ENCODE results near the gene C10orf71. TPM values are rescaled to one million over a fixed set of nuclear protein-coding genes. Genes with fewer than 3 reads are reported as not detected.

The C10orf71 gene
- total and polyA plus RNA-seq, 2 of the 8 experiments (the other 6 are each of a cell fraction or from before 2014, with no cell fraction given): not detected

- FAIRE-seq (no peak), DNase-seq (ENCODE audit: low read depth in 1 of 2, low spot score in 2 of 2) (no peak)
- no peak overlapping the region for H2BK120ac ChIP-seq (replicated peaks; ENCODE audit: low read depth, low read length)
- no peaks in the 10 kb centered on the region for H3K36me3 ChIP-seq (ENCODE audit: control insufficient read depth in 2 of 4, insufficient read depth in 4 of 4, low read length in 3 of 4)
- no peak overlapping the region for H2AFZ ChIP-seq (ENCODE audit: low read length)
- H3K56ac ChIP-seq (replicated peaks; ENCODE audit: insufficient read length, low read depth, low read length): no peak overlapping the region
- H2AK5ac ChIP-seq (ENCODE audit: low read depth, low read length): no peak overlapping the region
- no peak overlapping the region for H2BK15ac ChIP-seq (ENCODE audit: low read length)
- CTCF ChIA-PET (ENCODE audit: partially characterized antibody): interaction anchor here (1.9 to 2.5 kb wide), 3 partner anchors 9 to 16 kb away, joined by 5 to 18 read pairs (median 6); no protein-coding TSS in a partner anchor
- H3K9ac ChIP-seq (replicated peaks in 1 of 4; ENCODE audit: extremely low read depth in 1 of 4, low read depth in 3 of 4, low read length in 3 of 4): no peak overlapping the region
- no peaks in the 10 kb centered on the region for H3K79me2 ChIP-seq (ENCODE audit: control insufficient read depth in 1 of 2, insufficient read depth in 2 of 2, low read length in 2 of 2)
- no peak overlapping the region for H3K23ac ChIP-seq (ENCODE audit: insufficient read length)
- no peak overlapping the region for H3K27ac ChIP-seq (ENCODE audit: low read depth, low read length)
- H3K18ac ChIP-seq (ENCODE audit: extremely low read depth, low read length): no peak overlapping the region
- H2BK5ac ChIP-seq (ENCODE audit: low read depth, low read length): no peak overlapping the region
- no peaks in the 10 kb centered on the region; a peak in 2 of 7 replicates for H3K27me3 ChIP-seq (replicated peaks in 1 of 4; ENCODE audit: control insufficient read depth in 3 of 4, extremely low read depth in 1 of 4, insufficient read depth in 3 of 4, low read length in 3 of 4)
- no peak overlapping the region for H2BK12ac ChIP-seq (ENCODE audit: low read depth, low read length)
- H3K4me2 ChIP-seq (ENCODE audit: insufficient read depth in 1 of 2, low read depth in 2 of 2, low read length in 2 of 2): no peak overlapping the region
- H4K5ac ChIP-seq (ENCODE audit: insufficient read length, low read depth, low read length): no peak overlapping the region
- H3K4me3 ChIP-seq (ENCODE audit: extremely low read depth in 1 of 4, insufficient read depth in 2 of 4, low read depth in 3 of 4, low read length in 4 of 4): no peak overlapping the region
- H3K9me3 ChIP-seq (ENCODE audit: insufficient read depth in 2 of 2, low read depth in 1 of 2, low read length in 1 of 2): 0 out of 4 replicates have a peak, but pooled peaks cover 0 to 3% of the 10 kb centered on the region in 2 experiments
- H3K4ac ChIP-seq (replicated peaks; ENCODE audit: insufficient read length, low read depth, low read length): no peak overlapping the region
- POLR2A ChIA-PET (ENCODE audit: partially characterized antibody): no interaction called here
- no peak overlapping the region for H2BK20ac ChIP-seq (ENCODE audit: low read length)
- 62% methylated on average over 2 of the region's 2 CpGs; no CpG with 5 or more reads in 1 of the 2 experiments for WGBS, 2 experiments (ENCODE audit: extremely low coverage in 1 of 2, insufficient coverage in 1 of 2, insufficient read length in 1 of 2, insufficient replicate concordance in 2 of 2, low coverage in 1 of 2, low lambda C conversion rate in 2 of 2, missing lambda C conversion rate in 1 of 2)
- no peaks in the 10 kb centered on the region for H3K23me2 ChIP-seq (ENCODE audit: low read depth, low read length)
- no peaks in the 10 kb centered on the region for H4K20me1 ChIP-seq (replicated peaks in 1 of 2; ENCODE audit: control insufficient read depth in 1 of 2, insufficient read depth in 2 of 2, low read length in 2 of 2)
- no peak overlapping the region for H3K14ac ChIP-seq (ENCODE audit: insufficient read length)
- no peaks in the 10 kb centered on the region for H3K79me1 ChIP-seq (ENCODE audit: low read depth, low read length)
- H3K4me1 ChIP-seq (replicated peaks in 1 of 4; ENCODE audit: control insufficient read depth in 3 of 4, insufficient read depth in 4 of 4, low read length in 3 of 4): no peaks in the 10 kb centered on the region
- H4K91ac ChIP-seq (replicated peaks; ENCODE audit: insufficient read length, low read length): no peak overlapping the region
- no peak overlapping the region for H4K8ac ChIP-seq (ENCODE audit: extremely low read depth, insufficient read depth, low read length)
- TF ChIP-seq POLR2AphosphoS5 (IDR thresholded peaks at IDR 0.05; ENCODE audit: low read depth, low read length): no peak
- TF ChIP-seq KDM4A (IDR thresholded peaks at IDR 0.05; ENCODE audit: low read depth, low read length, severe bottlenecking): no peak
- TF ChIP-seq BACH1 (IDR thresholded peaks at IDR 0.05; ENCODE audit: low read length): no peak
- no peak for TF ChIP-seq SP2 (IDR thresholded peaks at IDR 0.05; ENCODE audit: low read length)
- no peak for TF ChIP-seq TBP (IDR thresholded peaks at IDR 0.05; ENCODE audit: low read depth, low read length)
- TF ChIP-seq CBX8 (IDR thresholded peaks at IDR 0.05; ENCODE audit: borderline replicate concordance, low read depth, low read length): no peak
- TF ChIP-seq CHD1 (IDR thresholded peaks at IDR 0.05; ENCODE audit: low read depth, low read length): no peak
- no peak for TF ChIP-seq TAF7 (optimal IDR thresholded peaks at IDR 0.05; ENCODE audit: borderline replicate concordance, low read depth, low read length)
- TF ChIP-seq ZNF274 (IDR thresholded peaks at IDR 0.05; ENCODE audit: borderline replicate concordance, extremely low read depth, low read length): no peak
- no peak for TF ChIP-seq RFX5 (IDR thresholded peaks at IDR 0.05; ENCODE audit: borderline replicate concordance, low read depth, low read length)
- TF ChIP-seq TCF12 (IDR thresholded peaks at IDR 0.05; ENCODE audit: low read depth, low read length): no peak
- TF ChIP-seq GTF2F1 (IDR thresholded peaks at IDR 0.05; ENCODE audit: borderline replicate concordance, low read depth, low read length): no peak
- no peak for TF ChIP-seq PHF8 (conservative IDR thresholded peaks at IDR 0.05; ENCODE audit: low read depth, low read length)
- no peak for TF ChIP-seq EP300 (IDR thresholded peaks at IDR 0.05; ENCODE audit: borderline replicate concordance in 1 of 2, low read depth in 2 of 2, low read length in 2 of 2)
- TF ChIP-seq SAP30 (IDR thresholded peaks at IDR 0.05; ENCODE audit: insufficient read depth, insufficient replicate concordance, low read length): no peak
Observed at GRCh38 chr10:49270565-49270964, 28.4 kb upstream of the C10orf71 start.
